GM11168 (cell line): ENCODE measurements around the gene HERC4.
"Not testable (repeated sequence)": the region's sequence is repeated elsewhere in the genome, so short reads cannot be mapped to it uniquely, and the experiment has no call there.

Experiments used
- in situ Hi-C: fragments of 300-500 bp; cut with MboI; formaldehyde crosslinking; loops from one replicate; pipeline ENCODE4 v1.12.0; 2022; ENCODE audit warnings: low sequenced_read_pairs; ENCODE audit not compliant: unreplicated experiment

Gene HERC4

GRCh38 chr10:68095153-68095552 is 20.1 kb upstream of the HERC4 start:
- in situ Hi-C loops: no loop called here

DNA sequence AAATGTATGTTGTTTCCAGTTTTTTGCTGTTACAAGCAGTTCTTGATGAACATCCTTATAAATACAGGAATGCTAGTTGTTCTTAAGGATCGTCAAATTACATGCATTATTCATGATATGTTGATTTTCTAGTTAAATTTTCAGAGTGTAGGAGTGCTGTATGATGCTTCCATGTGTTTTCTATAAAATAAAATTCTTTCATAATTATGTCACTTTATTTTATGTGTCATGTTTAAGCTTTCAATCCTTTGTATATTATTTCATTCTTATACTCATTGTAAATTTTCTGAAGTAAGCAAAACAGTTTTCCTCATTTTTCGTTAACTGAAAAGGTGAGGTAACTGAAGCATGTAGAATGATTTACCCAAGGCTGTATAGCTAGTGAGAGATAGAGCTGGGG is 17.4 kb upstream of the HERC4 start:
- in situ Hi-C loops: no loop called here

GRCh38 chr10:68090586-68090985 is 15.5 kb upstream of the HERC4 start:
- in situ Hi-C loops: no loop called here

DNA sequence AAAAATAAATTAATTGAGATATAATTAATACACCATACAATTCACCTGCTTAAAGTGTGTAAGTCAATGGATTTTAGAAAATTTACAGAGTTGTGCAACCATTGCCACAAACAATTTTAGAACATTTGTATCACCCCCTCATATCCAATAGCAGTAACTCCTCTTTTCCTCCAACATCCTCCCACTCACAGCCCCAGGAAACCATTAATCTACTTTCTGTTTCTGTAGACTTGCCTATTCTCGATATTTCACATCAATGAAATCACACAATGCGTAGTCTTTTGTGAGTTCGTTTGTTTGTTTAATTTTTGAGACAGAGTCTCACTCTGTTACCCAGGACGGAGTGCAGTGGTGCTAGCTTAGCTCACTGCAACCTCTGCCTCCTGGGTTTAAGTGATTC is 13.7 kb upstream of the HERC4 start:
- in situ Hi-C loops: no loop called here

GRCh38 chr10:68087685-68088401 is 12.8 kb upstream of the HERC4 start:
- in situ Hi-C loops: no loop called here

DNA sequence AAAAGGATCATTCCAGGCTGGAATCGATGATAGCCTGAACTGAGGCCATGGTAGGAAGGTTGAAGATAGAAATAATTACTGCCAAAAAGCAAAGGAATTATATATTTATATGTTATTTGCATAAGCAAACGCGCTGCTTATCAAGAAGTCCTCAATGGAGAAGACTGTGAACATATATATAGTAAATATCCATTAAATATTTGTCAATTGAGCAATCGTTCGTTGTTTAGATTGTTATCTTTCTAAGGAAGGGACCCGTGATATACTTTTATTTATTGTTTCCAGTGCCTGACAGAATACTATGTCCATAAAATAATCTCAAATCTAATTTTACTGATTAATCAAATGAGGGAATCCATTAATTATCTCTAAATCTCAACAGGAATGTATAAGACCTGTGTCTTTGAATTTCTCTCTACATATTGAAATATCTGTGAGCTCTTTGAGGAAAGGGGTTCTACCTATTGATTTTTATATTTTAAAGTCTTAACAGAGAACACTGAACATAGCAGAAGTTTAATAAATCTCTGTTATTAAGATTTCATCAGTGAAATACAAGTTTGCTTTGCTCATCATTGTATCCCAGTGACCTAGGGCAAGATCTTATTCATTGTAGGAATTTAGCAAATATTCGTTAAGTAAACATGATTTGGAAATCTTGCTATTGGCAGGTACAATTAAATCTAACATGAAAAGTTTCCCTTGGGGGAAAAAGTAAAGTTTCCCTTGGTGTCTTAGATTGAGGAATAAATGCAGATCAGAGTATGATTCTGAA is 12.0 kb upstream of the HERC4 start:
- in situ Hi-C loops: no loop called here

GRCh38 chr10:68086011-68086410 is 10.9 kb upstream of the HERC4 start:
- in situ Hi-C loops: no loop called here

DNA sequence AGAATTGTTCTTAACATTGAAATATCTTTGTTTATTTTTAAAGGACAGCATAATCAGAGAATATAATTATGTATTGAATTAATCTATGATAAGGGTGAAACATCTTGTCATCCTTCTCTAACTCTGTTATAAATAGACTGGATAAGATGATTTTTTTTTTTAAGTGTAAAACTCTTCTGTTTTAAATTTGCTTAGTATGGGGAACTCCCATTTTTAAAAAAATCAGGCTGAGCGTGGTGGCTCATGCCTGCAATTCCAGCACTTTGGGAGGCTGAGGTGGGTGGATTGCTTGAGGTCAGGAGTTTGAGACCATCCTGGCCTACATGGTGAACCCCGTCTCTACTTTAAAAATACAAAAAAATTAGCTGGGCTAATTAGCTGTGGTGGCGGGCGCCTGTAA is 9.4 kb upstream of the HERC4 start:
- in situ Hi-C loops: no loop called here

GRCh38 chr10:68083953-68084352 is 8.9 kb upstream of the HERC4 start:
- in situ Hi-C loops: no loop called here

- in situ Hi-C loops: no loop called here
Observed at GRCh38 chr10:68082872-68083271, 7.8 kb upstream of the HERC4 start.

GRCh38 chr10:68081916-68082315 is 6.8 kb upstream of the HERC4 start:
- in situ Hi-C loops: no loop called here

DNA sequence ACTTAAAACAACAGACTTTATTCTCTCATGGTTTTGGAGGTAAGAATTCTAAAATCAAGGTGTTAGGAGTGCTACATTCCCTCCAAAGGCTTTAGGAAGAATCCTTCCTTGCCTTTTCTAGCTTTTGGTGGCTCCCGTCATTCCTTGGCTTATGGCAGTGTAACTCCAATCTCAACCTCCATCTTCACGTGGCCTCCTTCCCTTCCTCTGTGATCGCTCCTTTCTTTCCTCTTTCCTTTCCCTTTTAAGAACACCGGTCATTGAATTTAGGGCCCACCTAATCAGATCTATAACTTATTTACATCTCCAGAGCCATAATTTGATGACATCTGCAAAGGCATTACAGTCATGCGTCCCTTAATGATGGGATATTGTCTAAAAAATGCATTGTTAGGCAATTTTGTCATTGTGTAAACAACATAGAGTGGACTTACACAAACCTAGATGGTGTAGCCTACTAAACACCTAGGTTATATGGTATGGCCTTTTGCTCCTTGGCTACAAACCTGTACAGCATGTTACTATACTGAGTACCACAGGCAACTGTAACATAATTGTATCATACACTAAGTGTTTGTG is 5.9 kb upstream of the HERC4 start:
- in situ Hi-C loops: no loop called here

DNA sequence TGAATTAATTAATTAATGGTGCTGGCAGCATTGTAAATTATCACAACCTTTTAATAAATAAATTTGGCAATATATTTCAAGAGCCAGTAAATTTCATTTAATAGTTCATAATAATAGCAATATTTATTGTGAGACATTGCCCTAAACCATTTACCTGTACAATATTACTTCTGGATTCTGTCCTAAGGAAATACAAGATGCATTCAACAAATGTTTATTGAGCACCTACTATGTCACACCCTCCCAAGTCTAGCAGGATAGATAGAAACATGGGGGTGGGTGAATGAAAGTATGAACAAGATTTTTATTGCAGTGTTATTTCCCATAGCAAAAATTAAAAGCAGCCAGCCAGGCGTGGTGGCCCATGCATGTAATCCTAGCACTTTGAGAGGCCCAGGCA is 4.4 kb upstream of the HERC4 start:
- in situ Hi-C loops: no loop called here

DNA sequence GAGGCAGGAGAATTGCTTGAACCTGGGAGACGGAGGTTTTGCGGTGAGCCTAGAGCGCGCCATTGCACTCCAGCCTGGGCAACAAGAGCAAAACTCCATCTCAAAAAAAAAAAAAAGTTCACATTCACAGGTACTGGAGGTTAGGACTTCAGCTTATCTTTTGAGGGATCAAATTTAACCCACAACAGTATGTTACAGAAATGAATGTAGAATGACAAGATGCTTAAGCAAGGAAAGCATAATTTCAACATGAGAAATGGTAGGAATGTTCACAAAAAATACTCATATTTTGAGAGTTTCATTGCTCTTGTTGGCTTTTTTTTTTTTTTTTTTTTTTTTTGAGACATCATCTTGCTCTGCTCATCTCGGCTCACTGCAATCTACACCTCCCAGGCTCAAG is 1.9 kb upstream of the HERC4 start:
- in situ Hi-C loops: no loop called here

DNA sequence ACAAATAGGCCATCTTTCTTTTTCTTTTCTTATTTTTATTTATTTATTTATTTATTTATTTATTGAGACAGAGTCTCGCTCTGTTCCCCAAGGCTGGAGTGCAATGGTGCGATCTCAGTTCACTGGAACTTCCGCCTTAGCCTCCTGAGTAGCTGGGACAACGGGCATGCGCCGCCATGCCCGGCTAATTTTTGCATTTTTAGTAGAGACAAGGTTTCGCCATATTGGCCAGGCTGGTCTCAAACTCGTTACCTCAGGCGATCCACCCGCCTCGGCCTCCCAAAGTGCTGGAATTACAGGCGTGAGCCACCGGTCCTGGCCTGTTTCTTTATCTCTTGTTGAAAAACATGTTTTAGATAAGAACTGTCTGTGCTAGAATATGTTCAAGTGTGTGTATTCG is 998 bp upstream of the HERC4 start:
- in situ Hi-C loops: not testable (repeated sequence)

GRCh38 chr10:68075550-68076004 is 494 bp upstream of the HERC4 start:
- in situ Hi-C loops: no loop called here

DNA sequence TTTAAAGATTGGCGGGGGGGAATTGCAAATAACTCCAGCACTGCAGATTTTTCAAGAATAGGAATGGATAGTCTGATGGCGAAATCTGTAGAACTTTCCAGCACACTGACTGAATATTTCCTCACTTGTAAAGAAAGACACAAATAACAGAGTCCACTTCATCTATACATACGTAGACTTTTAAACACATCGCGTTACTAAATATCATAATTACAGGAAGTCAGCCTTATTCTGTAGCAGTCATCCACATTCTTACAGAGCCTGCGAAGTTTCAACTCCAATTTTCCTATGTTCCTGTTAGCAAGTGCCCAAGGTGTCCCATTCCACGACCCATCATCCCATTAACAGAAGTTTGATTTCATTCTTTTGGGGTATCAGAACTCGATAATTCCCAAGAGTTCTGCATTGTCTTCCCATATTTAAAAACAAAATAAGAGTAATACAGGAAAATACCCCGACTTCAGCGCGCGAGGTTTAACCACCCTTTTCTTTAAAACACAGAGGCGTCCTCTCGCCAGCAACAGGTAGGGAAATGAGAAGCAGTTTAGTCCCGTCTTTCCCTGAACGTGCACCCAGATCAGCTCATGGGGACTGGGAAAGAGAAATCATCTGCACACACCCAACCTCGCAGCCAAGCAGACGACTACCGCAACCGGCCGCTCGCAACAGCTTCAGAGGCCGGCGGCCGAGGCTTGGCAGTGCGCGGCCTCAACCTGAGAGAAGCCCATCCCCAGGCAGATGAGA is 880 bp downstream of the HERC4 start:
- in situ Hi-C loops: no loop called here

DNA sequence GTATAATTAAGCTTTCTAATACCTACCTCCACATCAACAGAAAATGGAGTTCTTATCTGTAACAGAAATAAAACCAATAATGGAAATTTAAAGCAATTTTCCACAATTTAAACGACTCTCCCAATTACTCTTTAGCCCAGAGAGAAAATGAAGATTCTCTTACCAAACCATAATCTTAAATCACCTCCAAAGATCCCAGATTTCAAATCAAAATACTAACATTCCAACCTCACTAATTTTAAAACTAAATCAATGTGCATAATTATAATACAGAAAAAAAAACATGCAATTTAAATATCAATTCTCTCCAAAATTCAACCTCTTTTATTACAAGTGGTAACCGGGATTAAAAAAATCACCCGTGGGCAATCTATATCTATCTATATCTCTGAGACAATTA is 1.5 kb downstream of the HERC4 start:
- in situ Hi-C loops: no loop called here

DNA sequence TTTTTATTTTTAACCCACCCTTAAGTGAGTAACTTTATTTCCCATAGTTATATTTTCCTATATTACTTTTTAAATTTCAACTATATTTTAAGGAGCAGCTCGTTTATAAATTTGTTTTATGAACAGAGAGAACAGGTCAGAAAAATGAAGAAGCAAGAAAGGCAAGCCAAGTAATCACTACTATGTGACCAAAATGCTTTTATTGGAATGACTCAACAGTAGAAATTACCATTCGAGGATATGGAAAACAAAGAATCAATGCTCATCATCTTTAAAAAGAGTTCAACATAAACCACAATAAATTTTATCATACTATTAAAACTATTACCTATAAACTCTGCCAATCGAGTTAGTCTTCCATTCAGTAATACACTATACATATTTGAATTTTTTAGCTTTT is 7.6 kb downstream of the HERC4 start:
- in situ Hi-C loops: no loop called here

- in situ Hi-C loops: no loop called here
Observed at GRCh38 chr10:68067029-68067428, 8.1 kb downstream of the HERC4 start.

DNA sequence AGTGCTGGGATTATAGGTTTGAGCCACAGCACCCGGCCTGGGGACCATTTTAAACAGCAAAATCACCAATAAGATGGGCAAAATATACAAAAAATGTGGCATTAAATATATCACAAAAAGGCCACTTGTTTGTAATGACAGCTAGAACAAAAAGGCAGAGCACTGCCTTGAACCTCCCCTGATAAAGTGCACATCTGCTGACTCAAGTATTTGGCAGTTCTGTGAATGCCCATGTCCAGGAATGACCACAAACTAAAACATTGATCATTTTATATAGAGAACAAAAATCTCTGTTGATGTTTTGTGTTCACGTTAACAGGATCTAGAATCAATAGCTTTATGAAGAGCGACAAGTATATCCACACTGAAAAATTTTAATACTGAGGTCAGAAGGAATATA is 21.5 kb downstream of the HERC4 start:
- in situ Hi-C loops: no loop called here
